ENCODE data around the gene DVL2. TPM values are rescaled to one million over a fixed set of nuclear protein-coding genes. Genes with fewer than 3 reads are reported as not detected.

DVL2 gene
- total and polyA plus RNA-seq, 7 donors: 12.0 to 56.2 (median 36.4) TPM

- intact Hi-C loops (cut with DNase I): no loop called here
- Histone ChIP-seq H3K27ac (peak overlapping the region in 1 of 4 donors; percentile 92), H3K27me3 (no peaks in the 10 kb centered on the region), H3K36me3 (peaks cover 0 to 33% (median 22%) of the 10 kb centered on the region in 4 donors), H3K9me3 (no peaks in the 10 kb centered on the region), H3K4me1 (peaks cover 0 to 64% (median 60%) of the 10 kb centered on the region in 4 donors), H3K4me3 (no peak overlapping the region)
- WGBS, 2 donors: 80 to 90% methylated on average over 22 of the region's 22 CpGs
- TF ChIP-seq CTCF (IDR thresholded peaks at IDR 0.05): no peak
- TF ChIP-seq POLR2A (IDR thresholded peaks at IDR 0.05): no peak
- no peak for TF ChIP-seq POLR2AphosphoS5 (IDR thresholded peaks at IDR 0.05)
- no peak for TF ChIP-seq EP300 (IDR thresholded peaks at IDR 0.05)
- peak; percentile 63 for DNase-seq
Measured at GRCh38 chr17:7235693-7236665, 1.7 kb upstream of the DVL2 start.

- Histone ChIP-seq H3K36me3 (peaks cover 10 to 44% (median 32%) of the 10 kb centered on the region in 4 donors), H3K27me3 (no peaks in the 10 kb centered on the region), H3K4me3 (peak overlapping the region; percentile 81 to 98 (median 90)), H3K9me3 (no peaks in the 10 kb centered on the region), H3K4me1 (peaks cover 0 to 51% (median 47%) of the 10 kb centered on the region in 4 donors), H3K27ac (peak overlapping the region; percentile 87 to 95 (median 91))
- intact Hi-C loops (cut with DNase I): no loop called here
- TF ChIP-seq POLR2A (IDR thresholded peaks at IDR 0.05) (no peak), CTCF (IDR thresholded peaks at IDR 0.05) (no peak), POLR2AphosphoS5 (IDR thresholded peaks at IDR 0.05) (no peak), EP300 (IDR thresholded peaks at IDR 0.05) (no peak)
- DNase-seq: no peak
- 0 to 3% methylated on average over 9 of the region's 9 CpGs for WGBS, 2 donors
Measured at GRCh38 chr17:7233701-7234082, 625 bp downstream of the DVL2 start.

GRCh38 chr17:7232114-7232513 is 2.2 kb downstream of the DVL2 start:
- no peaks in the 10 kb centered on the region for H3K9me3 ChIP-seq
- no peak for DNase-seq
- H3K4me1 ChIP-seq: peaks cover 0 to 43% (median 40%) of the 10 kb centered on the region in 4 donors
- H3K27ac ChIP-seq: no peak overlapping the region
- no peak overlapping the region for H3K4me3 ChIP-seq
- no peaks in the 10 kb centered on the region for H3K27me3 ChIP-seq
- intact Hi-C loops (cut with DNase I): no loop called here
- no peak for TF ChIP-seq EP300 (IDR thresholded peaks at IDR 0.05)
- TF ChIP-seq POLR2AphosphoS5 (IDR thresholded peaks at IDR 0.05): no peak
- TF ChIP-seq CTCF (IDR thresholded peaks at IDR 0.05): no peak
- TF ChIP-seq POLR2A (IDR thresholded peaks at IDR 0.05): no peak
- H3K36me3 ChIP-seq: peaks cover 14 to 59% (median 41%) of the 10 kb centered on the region in 4 donors
- 87 to 88% methylated on average over 5 of the region's 5 CpGs for WGBS, 2 donors

GRCh38 chr17:7229504-7229903 is 4.8 kb downstream of the DVL2 start:
- H3K27me3 ChIP-seq: no peaks in the 10 kb centered on the region
- peaks cover 0 to 25% (median 23%) of the 10 kb centered on the region in 4 donors for H3K4me1 ChIP-seq
- no peak for DNase-seq
- intact Hi-C loops (cut with DNase I): no loop called here
- WGBS, 2 donors: 95% methylated on average over 19 of the region's 19 CpGs
- H3K36me3 ChIP-seq: peaks cover 25 to 63% (median 46%) of the 10 kb centered on the region in 4 donors
- no peaks in the 10 kb centered on the region for H3K9me3 ChIP-seq
- H3K4me3 ChIP-seq: no peak overlapping the region
- TF ChIP-seq CTCF (IDR thresholded peaks at IDR 0.05): no peak
- TF ChIP-seq EP300 (IDR thresholded peaks at IDR 0.05): no peak
- TF ChIP-seq POLR2AphosphoS5 (IDR thresholded peaks at IDR 0.05): no peak
- no peak overlapping the region for H3K27ac ChIP-seq

Data from sigmoid colon (tissue), 7 donors.